ENCODE measurements around the gene CCDC63.

CCDC63 gene

GRCh38 chr12:110821917-110822316 lies 24.9 kb upstream of the CCDC63 start:
- Histone ChIP-seq H3K4me1 (no peaks in the 10 kb centered on the region), H3K9me3 (ENCODE audit: control insufficient read depth, low read length) (no peaks in the 10 kb centered on the region), H3K36me3 (ENCODE audit: control insufficient read depth, insufficient read depth, low read length) (no peaks in the 10 kb centered on the region), H3K4me2 (ENCODE audit: low read length) (no peak overlapping the region), H3K9ac (no peak overlapping the region), H3K79me2 (no peaks in the 10 kb centered on the region), H2AFZ (no peak overlapping the region), H3K27me3 (ENCODE audit: control insufficient read depth, insufficient read depth, low read length) (no peaks in the 10 kb centered on the region), H3K4me3 (ENCODE audit: low read depth, low read length) (no peak overlapping the region), H3K27ac (no peak overlapping the region)
- no peak for TF ChIP-seq CTCF (IDR thresholded peaks at IDR 0.05)

GRCh38 chr12:110822821-110823415 lies 23.9 kb upstream of the CCDC63 start:
- no peak overlapping the region for H3K4me2 ChIP-seq (ENCODE audit: low read length)
- H3K27me3 ChIP-seq (ENCODE audit: control insufficient read depth, insufficient read depth, low read length), result no peaks in the 10 kb centered on the region
- H2AFZ ChIP-seq, result no peak overlapping the region
- no peaks in the 10 kb centered on the region for H3K36me3 ChIP-seq (ENCODE audit: control insufficient read depth, insufficient read depth, low read length)
- H3K4me3 ChIP-seq (ENCODE audit: low read depth, low read length), result no peak overlapping the region
- H3K4me1 ChIP-seq, result no peaks in the 10 kb centered on the region
- no peaks in the 10 kb centered on the region for H3K9me3 ChIP-seq (ENCODE audit: control insufficient read depth, low read length)
- no peak overlapping the region for H3K9ac ChIP-seq
- no peaks in the 10 kb centered on the region for H3K79me2 ChIP-seq
- no peak overlapping the region for H3K27ac ChIP-seq
- TF ChIP-seq CTCF (IDR thresholded peaks at IDR 0.05), result no peak

GRCh38 chr12:110824342-110824741 lies 22.4 kb upstream of the CCDC63 start:
- Histone ChIP-seq H3K79me2 (no peaks in the 10 kb centered on the region), H3K27ac (no peak overlapping the region), H3K4me1 (no peaks in the 10 kb centered on the region), H3K27me3 (ENCODE audit: control insufficient read depth, insufficient read depth, low read length) (no peaks in the 10 kb centered on the region), H3K36me3 (ENCODE audit: control insufficient read depth, insufficient read depth, low read length) (no peaks in the 10 kb centered on the region), H3K4me2 (ENCODE audit: low read length) (no peak overlapping the region), H3K4me3 (ENCODE audit: low read depth, low read length) (no peak overlapping the region), H3K9me3 (ENCODE audit: control insufficient read depth, low read length) (no peaks in the 10 kb centered on the region), H3K9ac (no peak overlapping the region), H2AFZ (no peak overlapping the region)
- no peak for TF ChIP-seq CTCF (IDR thresholded peaks at IDR 0.05)

GRCh38 chr12:110825530-110825929 lies 21.3 kb upstream of the CCDC63 start:
- no peaks in the 10 kb centered on the region for H3K9me3 ChIP-seq (ENCODE audit: control insufficient read depth, low read length)
- no peaks in the 10 kb centered on the region for H3K4me1 ChIP-seq
- H3K4me3 ChIP-seq (ENCODE audit: low read depth, low read length), result no peak overlapping the region
- no peaks in the 10 kb centered on the region for H3K79me2 ChIP-seq
- no peak overlapping the region for H3K9ac ChIP-seq
- no peak overlapping the region for H3K27ac ChIP-seq
- H3K36me3 ChIP-seq (ENCODE audit: control insufficient read depth, insufficient read depth, low read length), result no peaks in the 10 kb centered on the region
- no peaks in the 10 kb centered on the region for H3K27me3 ChIP-seq (ENCODE audit: control insufficient read depth, insufficient read depth, low read length)
- no peak for TF ChIP-seq CTCF (IDR thresholded peaks at IDR 0.05)
- H3K4me2 ChIP-seq (ENCODE audit: low read length), result no peak overlapping the region
- no peak overlapping the region for H2AFZ ChIP-seq

GRCh38 chr12:110826592-110827200 lies 20.1 kb upstream of the CCDC63 start:
- Histone ChIP-seq H3K36me3 (ENCODE audit: control insufficient read depth, insufficient read depth, low read length) (no peaks in the 10 kb centered on the region), H2AFZ (peak overlapping the region; percentile 65), H3K27ac (no peak overlapping the region), H3K27me3 (ENCODE audit: control insufficient read depth, insufficient read depth, low read length) (no peaks in the 10 kb centered on the region), H3K9ac (no peak overlapping the region), H3K4me2 (ENCODE audit: low read length) (peak overlapping the region; percentile 1), H3K4me1 (no peaks in the 10 kb centered on the region), H3K79me2 (no peaks in the 10 kb centered on the region), H3K9me3 (ENCODE audit: control insufficient read depth, low read length) (no peaks in the 10 kb centered on the region), H3K4me3 (ENCODE audit: low read depth, low read length) (no peak overlapping the region)
- TF ChIP-seq CTCF (IDR thresholded peaks at IDR 0.05), result peak; percentile 70

All from parathyroid adenoma (tissue), 2 donors.